ENCODE measurements around the gene HHIP. TPM values are rescaled to one million over a fixed set of nuclear protein-coding genes. Genes with fewer than 3 reads are reported as not detected.

Gene HHIP
- total RNA-seq, 5 donors from 2014 or later (not counting 1 experiment from before 2014, with no cell fraction given) = 0.03 to 0.85 TPM; not detected in 3

GRCh38 chr4:144666539-144667175 is 20.7 kb downstream of the HHIP start:
- no peaks in the 10 kb centered on the region for H3K4me1 ChIP-seq (ENCODE audit: control insufficient read depth in 1 of 2, extremely low read depth in 1 of 2, insufficient read depth in 2 of 2, low read length in 2 of 2)
- Mint-ChIP-seq H3K4me1 (no peaks in the 10 kb centered on the region), H3K27me3 (peaks cover 4 to 5% of the 10 kb centered on the region in 2 donors), H3K9me3 (no peaks in the 10 kb centered on the region), H3K27ac (no peak overlapping the region), H3K36me3 (no peaks in the 10 kb centered on the region), H3K4me3 (no peak overlapping the region)
- no peak overlapping the region for H3K4me3 ChIP-seq (ENCODE audit: control insufficient read depth in 1 of 2, extremely low read depth in 1 of 2, low read length in 1 of 2)
- CTCF ChIA-PET = no interaction called here
- DNase-seq (no peak), ATAC-seq (replicated peaks in 1 of 4) (no peak)
- WGBS (ENCODE audit: insufficient coverage) = 86% methylated on average over 1 of the region's 2 CpGs
- H3K27ac ChIP-seq (ENCODE audit: low read length) = no peak overlapping the region
- H3K27me3 ChIP-seq (replicated peaks in 1 of 2; ENCODE audit: control insufficient read depth in 2 of 2, extremely low read depth in 1 of 2, insufficient read depth in 2 of 2, low read length in 1 of 2) = no peaks in the 10 kb centered on the region
- no peaks in the 10 kb centered on the region for H3K9me3 ChIP-seq
- no peaks in the 10 kb centered on the region for H3K36me3 ChIP-seq (ENCODE audit: control insufficient read depth in 2 of 2, extremely low read depth in 1 of 2, insufficient read depth in 1 of 2, low read length in 1 of 2)
- POLR2A ChIA-PET = no interaction called here

GRCh38 chr4:144667500-144667899 is 21.5 kb downstream of the HHIP start:
- H3K4me1 ChIP-seq (ENCODE audit: control insufficient read depth in 1 of 2, extremely low read depth in 1 of 2, insufficient read depth in 2 of 2, low read length in 2 of 2) = no peaks in the 10 kb centered on the region
- ChIA-PET POLR2A (interaction anchor here in 1 of 2 donors (0.6 kb wide), 1 partner anchor 15 kb away, joined by 3 read pairs; no protein-coding TSS in a partner anchor), CTCF (no interaction called here)
- no peaks in the 10 kb centered on the region for H3K9me3 Mint-ChIP-seq
- H3K4me1 Mint-ChIP-seq = no peaks in the 10 kb centered on the region
- no peak overlapping the region for H3K4me3 ChIP-seq (ENCODE audit: control insufficient read depth in 1 of 2, extremely low read depth in 1 of 2, low read length in 1 of 2)
- no peak overlapping the region for H3K27ac ChIP-seq (ENCODE audit: low read length)
- WGBS (ENCODE audit: insufficient coverage) = no CpG with 5 or more reads among the region's 2 CpGs
- DNase-seq (no peak), ATAC-seq (replicated peaks in 1 of 4) (no peak)
- H3K4me3 Mint-ChIP-seq = no peak overlapping the region
- no peaks in the 10 kb centered on the region for H3K9me3 ChIP-seq
- H3K27me3 ChIP-seq (replicated peaks in 1 of 2; ENCODE audit: control insufficient read depth in 2 of 2, extremely low read depth in 1 of 2, insufficient read depth in 2 of 2, low read length in 1 of 2) = no peaks in the 10 kb centered on the region
- no peaks in the 10 kb centered on the region for H3K36me3 Mint-ChIP-seq
- H3K27me3 Mint-ChIP-seq = peaks cover under 1 to 4% of the 10 kb centered on the region in 2 donors
- H3K36me3 ChIP-seq (ENCODE audit: control insufficient read depth in 2 of 2, extremely low read depth in 1 of 2, insufficient read depth in 1 of 2, low read length in 1 of 2) = no peaks in the 10 kb centered on the region
- H3K27ac Mint-ChIP-seq = no peak overlapping the region

- Histone ChIP-seq H3K4me1 (ENCODE audit: control insufficient read depth in 1 of 2, extremely low read depth in 1 of 2, insufficient read depth in 2 of 2, low read length in 2 of 2) (no peaks in the 10 kb centered on the region), H3K9me3 (no peaks in the 10 kb centered on the region), H3K36me3 (ENCODE audit: control insufficient read depth in 2 of 2, extremely low read depth in 1 of 2, insufficient read depth in 1 of 2, low read length in 1 of 2) (no peaks in the 10 kb centered on the region), H3K27ac (ENCODE audit: low read length) (no peak overlapping the region), H3K27me3 (replicated peaks in 1 of 2; ENCODE audit: control insufficient read depth in 2 of 2, extremely low read depth in 1 of 2, insufficient read depth in 2 of 2, low read length in 1 of 2) (no peaks in the 10 kb centered on the region), H3K4me3 (ENCODE audit: control insufficient read depth in 1 of 2, extremely low read depth in 1 of 2, low read length in 1 of 2) (no peak overlapping the region)
- WGBS (ENCODE audit: insufficient coverage) = no CpG with 5 or more reads among the region's 5 CpGs
- DNase-seq = no peak
- H3K36me3 Mint-ChIP-seq = no peaks in the 10 kb centered on the region
- CTCF ChIA-PET = interaction anchor here (0.6 to 0.9 kb wide), 5 partner anchors 14 to 219 kb away, joined by 3 to 7 read pairs (median 3); no protein-coding TSS in a partner anchor
- no peaks in the 10 kb centered on the region for H3K27me3 Mint-ChIP-seq
- H3K4me3 Mint-ChIP-seq = no peak overlapping the region
- POLR2A ChIA-PET = interaction anchor here in 1 of 2 donors (0.7 kb wide), 1 partner anchor 485 kb away, joined by 3 read pairs; no protein-coding TSS in a partner anchor
- no peak for ATAC-seq (replicated peaks in 1 of 4)
- H3K27ac Mint-ChIP-seq = no peak overlapping the region
- no peaks in the 10 kb centered on the region for H3K9me3 Mint-ChIP-seq
- H3K4me1 Mint-ChIP-seq = no peaks in the 10 kb centered on the region
These were observed 24.8 kb downstream of the HHIP start for GRCh38 chr4:144670776-144671175.

GRCh38 chr4:144674711-144675110 is 28.8 kb downstream of the HHIP start:
- no peak overlapping the region for H3K27ac Mint-ChIP-seq
- no peaks in the 10 kb centered on the region for H3K36me3 Mint-ChIP-seq
- H3K27ac ChIP-seq (ENCODE audit: low read length) = no peak overlapping the region
- no peaks in the 10 kb centered on the region for H3K27me3 Mint-ChIP-seq
- H3K9me3 ChIP-seq = no peaks in the 10 kb centered on the region
- no peak overlapping the region for H3K4me3 ChIP-seq (ENCODE audit: control insufficient read depth in 1 of 2, extremely low read depth in 1 of 2, low read length in 1 of 2)
- H3K4me1 ChIP-seq (ENCODE audit: control insufficient read depth in 1 of 2, extremely low read depth in 1 of 2, insufficient read depth in 2 of 2, low read length in 2 of 2) = no peaks in the 10 kb centered on the region
- no CpG with 5 or more reads among the region's 1 CpG for WGBS (ENCODE audit: insufficient coverage)
- CTCF ChIA-PET = no interaction called here
- ATAC-seq (replicated peaks in 1 of 4) (no peak), DNase-seq (no peak)
- no peaks in the 10 kb centered on the region for H3K9me3 Mint-ChIP-seq
- no peaks in the 10 kb centered on the region for H3K27me3 ChIP-seq (replicated peaks in 1 of 2; ENCODE audit: control insufficient read depth in 2 of 2, extremely low read depth in 1 of 2, insufficient read depth in 2 of 2, low read length in 1 of 2)
- H3K4me3 Mint-ChIP-seq = no peak overlapping the region
- no peaks in the 10 kb centered on the region for H3K36me3 ChIP-seq (ENCODE audit: control insufficient read depth in 2 of 2, extremely low read depth in 1 of 2, insufficient read depth in 1 of 2, low read length in 1 of 2)
- POLR2A ChIA-PET = no interaction called here
- H3K4me1 Mint-ChIP-seq = no peaks in the 10 kb centered on the region

GRCh38 chr4:144681806-144682205 is 35.9 kb downstream of the HHIP start:
- H3K27ac Mint-ChIP-seq = no peak overlapping the region
- CTCF ChIA-PET = no interaction called here
- ATAC-seq (replicated peaks in 1 of 4) = no peak
- no peak overlapping the region for H3K4me3 ChIP-seq (ENCODE audit: control insufficient read depth in 1 of 2, extremely low read depth in 1 of 2, low read length in 1 of 2)
- H3K4me3 Mint-ChIP-seq = no peak overlapping the region
- no peaks in the 10 kb centered on the region for H3K36me3 Mint-ChIP-seq
- no peak for DNase-seq
- H3K4me1 Mint-ChIP-seq = no peaks in the 10 kb centered on the region
- H3K27me3 Mint-ChIP-seq = no peaks in the 10 kb centered on the region
- WGBS (ENCODE audit: insufficient coverage) = no CpG with 5 or more reads among the region's 3 CpGs
- no peaks in the 10 kb centered on the region for H3K4me1 ChIP-seq (ENCODE audit: control insufficient read depth in 1 of 2, extremely low read depth in 1 of 2, insufficient read depth in 2 of 2, low read length in 2 of 2)
- H3K36me3 ChIP-seq (ENCODE audit: control insufficient read depth in 2 of 2, extremely low read depth in 1 of 2, insufficient read depth in 1 of 2, low read length in 1 of 2) = no peaks in the 10 kb centered on the region
- H3K9me3 Mint-ChIP-seq = no peaks in the 10 kb centered on the region
- no peak overlapping the region for H3K27ac ChIP-seq (ENCODE audit: low read length)
- no peaks in the 10 kb centered on the region for H3K27me3 ChIP-seq (replicated peaks in 1 of 2; ENCODE audit: control insufficient read depth in 2 of 2, extremely low read depth in 1 of 2, insufficient read depth in 2 of 2, low read length in 1 of 2)
- POLR2A ChIA-PET = no interaction called here
- no peaks in the 10 kb centered on the region for H3K9me3 ChIP-seq

- H3K27ac ChIP-seq (ENCODE audit: low read length) = no peak overlapping the region
- no peaks in the 10 kb centered on the region for H3K9me3 Mint-ChIP-seq
- ATAC-seq (replicated peaks in 1 of 4) (no peak), DNase-seq (no peak)
- 100% methylated on average over 1 of the region's 8 CpGs for WGBS (ENCODE audit: insufficient coverage)
- CTCF ChIA-PET = no interaction called here
- no peaks in the 10 kb centered on the region for H3K9me3 ChIP-seq
- no peaks in the 10 kb centered on the region for H3K36me3 ChIP-seq (ENCODE audit: control insufficient read depth in 2 of 2, extremely low read depth in 1 of 2, insufficient read depth in 1 of 2, low read length in 1 of 2)
- H3K27me3 ChIP-seq (replicated peaks in 1 of 2; ENCODE audit: control insufficient read depth in 2 of 2, extremely low read depth in 1 of 2, insufficient read depth in 2 of 2, low read length in 1 of 2) = no peaks in the 10 kb centered on the region
- no peaks in the 10 kb centered on the region for H3K4me1 ChIP-seq (ENCODE audit: control insufficient read depth in 1 of 2, extremely low read depth in 1 of 2, insufficient read depth in 2 of 2, low read length in 2 of 2)
- no peak overlapping the region for H3K4me3 Mint-ChIP-seq
- POLR2A ChIA-PET = no interaction called here
- no peak overlapping the region for H3K4me3 ChIP-seq (ENCODE audit: control insufficient read depth in 1 of 2, extremely low read depth in 1 of 2, low read length in 1 of 2)
- H3K27ac Mint-ChIP-seq = no peak overlapping the region
- no peaks in the 10 kb centered on the region for H3K4me1 Mint-ChIP-seq
- H3K27me3 Mint-ChIP-seq = no peaks in the 10 kb centered on the region
- no peaks in the 10 kb centered on the region for H3K36me3 Mint-ChIP-seq
These were observed 37.6 kb downstream of the HHIP start for GRCh38 chr4:144683516-144683915.

GRCh38 chr4:144685911-144686310 is 40.0 kb downstream of the HHIP start:
- Histone ChIP-seq H3K9me3 (no peaks in the 10 kb centered on the region), H3K4me3 (ENCODE audit: control insufficient read depth in 1 of 2, extremely low read depth in 1 of 2, low read length in 1 of 2) (no peak overlapping the region), H3K36me3 (ENCODE audit: control insufficient read depth in 2 of 2, extremely low read depth in 1 of 2, insufficient read depth in 1 of 2, low read length in 1 of 2) (no peaks in the 10 kb centered on the region), H3K4me1 (ENCODE audit: control insufficient read depth in 1 of 2, extremely low read depth in 1 of 2, insufficient read depth in 2 of 2, low read length in 2 of 2) (no peaks in the 10 kb centered on the region), H3K27ac (ENCODE audit: low read length) (no peak overlapping the region), H3K27me3 (replicated peaks in 1 of 2; ENCODE audit: control insufficient read depth in 2 of 2, extremely low read depth in 1 of 2, insufficient read depth in 2 of 2, low read length in 1 of 2) (no peaks in the 10 kb centered on the region)
- Mint-ChIP-seq H3K9me3 (no peaks in the 10 kb centered on the region), H3K27me3 (peaks cover 0 to 4% of the 10 kb centered on the region in 2 donors), H3K36me3 (no peaks in the 10 kb centered on the region), H3K4me3 (no peak overlapping the region), H3K27ac (no peak overlapping the region), H3K4me1 (no peaks in the 10 kb centered on the region)
- no peak for ATAC-seq (replicated peaks in 1 of 4)
- 86% methylated on average over 1 of the region's 3 CpGs for WGBS (ENCODE audit: insufficient coverage)
- DNase-seq = no peak
- POLR2A ChIA-PET = no interaction called here
- CTCF ChIA-PET = no interaction called here

Measured in T-cell (primary cell).